Astrocyte (in vitro differentiated cells and primary cell): Measurements from ENCODE around the gene SDK1. TPM values are rescaled to one million over a fixed set of nuclear protein-coding genes. Genes with fewer than 3 reads are reported as not detected.

Experiments
- DNase-seq: peaks from one replicate; pipeline ENCODE4 v3.0.0-alpha.2; 2010; ENCODE audit warnings: low read depth
- FAIRE-seq: peaks from 2 replicates; lab custom pipeline; 2011; peaks lifted over from hg19 to GRCh38; lab: Jason Lieb, UNC
- H2AFZ ChIP-seq: 2 replicates; pipeline ENCODE4 v1.6.0; 2012; ENCODE audit warnings: low read depth, low read length, inconsistent platforms
- H3K27ac ChIP-seq: 2 replicates; pipeline ENCODE4 v1.5.1; 2011; ENCODE audit warnings: low read depth, low read length, inconsistent platforms
- H3K27me3 ChIP-seq: 2 replicates; pipeline ENCODE4 v1.6.0; 2011; ENCODE audit warnings: low read length, inconsistent platforms; ENCODE audit not compliant: insufficient read depth
- H3K36me3 ChIP-seq: 2 replicates; pipeline ENCODE4 v1.5.1; 2011; ENCODE audit warnings: low read length, inconsistent platforms; ENCODE audit not compliant: insufficient read depth
- H3K4me1 ChIP-seq: 2 replicates; pipeline ENCODE4 v1.5.1; 2011; ENCODE audit warnings: low read length, inconsistent platforms; ENCODE audit not compliant: insufficient read depth
- H3K4me2 ChIP-seq: 2 replicates; pipeline ENCODE4 v1.6.0; 2012; ENCODE audit warnings: low read length, inconsistent platforms
- H3K4me3 ChIP-seq: 2 replicates; pipeline ENCODE4 v1.5.1; 2011; ENCODE audit warnings: low read depth, mild to moderate bottlenecking, low read length, inconsistent platforms; ENCODE audit not compliant: insufficient read depth
- H3K79me2 ChIP-seq: 2 replicates; pipeline ENCODE4 v1.6.0; 2012; ENCODE audit warnings: mild to moderate bottlenecking, low read length, inconsistent platforms; ENCODE audit not compliant: insufficient read depth
- H3K9ac ChIP-seq: 2 replicates; pipeline ENCODE4 v1.6.0; 2012; ENCODE audit warnings: mild to moderate bottlenecking, low read length, inconsistent platforms
- H3K9me3 ChIP-seq: 2 replicates; pipeline ENCODE4 v1.5.1; 2012; ENCODE audit warnings: low read depth, mild to moderate bottlenecking, low read length, inconsistent platforms; ENCODE audit not compliant: insufficient read depth
- H4K20me1 ChIP-seq: 2 replicates; pipeline ENCODE4 v1.6.0; 2012; ENCODE audit warnings: low read length, inconsistent platforms; ENCODE audit not compliant: insufficient read depth
- H3K27ac Mint-ChIP-seq: one replicate; pipeline ENCODE4 v1.8.0; 2021; ENCODE audit warnings: mild to moderate bottlenecking, mixed read lengths; ENCODE audit not compliant: unreplicated experiment
- H3K27me3 Mint-ChIP-seq: one replicate; pipeline ENCODE4 v1.8.0; 2021; ENCODE audit warnings: low read depth, mixed read lengths; ENCODE audit not compliant: unreplicated experiment
- H3K36me3 Mint-ChIP-seq: one replicate; pipeline ENCODE4 v1.8.0; 2021; ENCODE audit warnings: low read depth, mixed read lengths; ENCODE audit not compliant: unreplicated experiment
- H3K4me1 Mint-ChIP-seq: one replicate; pipeline ENCODE4 v1.8.0; 2021; ENCODE audit warnings: low read depth, mixed read lengths; ENCODE audit not compliant: unreplicated experiment
- H3K4me3 Mint-ChIP-seq: one replicate; pipeline ENCODE4 v1.8.0; 2021; ENCODE audit warnings: mild to moderate bottlenecking, moderate library complexity, mixed read lengths; ENCODE audit not compliant: unreplicated experiment
- H3K9me3 Mint-ChIP-seq: one replicate; pipeline ENCODE4 v1.8.0; 2021; ENCODE audit warnings: mild to moderate bottlenecking, mixed read lengths; ENCODE audit not compliant: unreplicated experiment
- CTCF ChIP-seq: IDR thresholded peaks from 2 replicates; pipeline ENCODE4 v1.5.1; 2011; ENCODE audit warnings: low read depth, mild to moderate bottlenecking, inconsistent platforms, low read length, moderate library complexity; ENCODE audit not compliant: insufficient read depth
- EZH2 ChIP-seq: IDR thresholded peaks from 2 replicates; pipeline ENCODE4 v1.6.1; 2012; ENCODE audit warnings: mild to moderate bottlenecking, low read length, inconsistent platforms; ENCODE audit not compliant: insufficient read depth
- total RNA-seq: library from RNA; stranded (reverse); gene quantifications from 2 replicates; pipeline ENCODE4 v1.2.1, GENCODE V29; 2021

The SDK1 gene
- total RNA-seq, 1 donor from 2014 or later = 4.2 TPM

DNA sequence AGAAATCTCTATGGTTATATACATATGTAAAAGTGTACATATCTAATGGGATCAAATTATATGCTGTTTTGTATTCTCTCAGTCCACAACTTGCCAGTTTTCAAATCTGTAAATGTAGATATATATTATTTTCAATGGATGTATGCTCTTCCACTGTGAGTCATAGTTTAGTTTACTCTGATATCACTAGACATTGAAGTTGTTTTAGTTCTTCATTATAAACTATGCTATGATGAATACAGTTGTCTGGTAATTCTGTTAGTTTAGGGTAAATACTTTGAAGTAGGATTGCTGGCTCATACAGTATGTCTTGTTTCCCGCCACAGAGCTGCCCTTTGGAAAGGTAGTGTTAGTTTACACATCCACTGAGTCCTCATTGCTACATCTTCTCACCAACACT is 25.2 kb downstream of the SDK1 start:
- DNase-seq (no peak), FAIRE-seq (no peak)
- Histone ChIP-seq H3K79me2 (no peaks in the 10 kb centered on the region), H3K4me2 (no peak overlapping the region), H3K36me3 (no peaks in the 10 kb centered on the region), H3K4me1 (no peaks in the 10 kb centered on the region), H3K27me3 (no peaks in the 10 kb centered on the region), H3K4me3 (no peak overlapping the region), H3K9me3 (no peaks in the 10 kb centered on the region), H4K20me1 (no peaks in the 10 kb centered on the region), H3K9ac (no peak overlapping the region), H3K27ac (no peak overlapping the region), H2AFZ (no peak overlapping the region)
- H3K27me3 Mint-ChIP-seq = no peaks in the 10 kb centered on the region
- H3K36me3 Mint-ChIP-seq = no peaks in the 10 kb centered on the region
- no peak overlapping the region for H3K4me3 Mint-ChIP-seq
- TF ChIP-seq CTCF = no peak
- TF ChIP-seq EZH2 = no peak
- peaks cover 5% of the 10 kb centered on the region for H3K9me3 Mint-ChIP-seq
- no peak overlapping the region for H3K27ac Mint-ChIP-seq
- no peaks in the 10 kb centered on the region for H3K4me1 Mint-ChIP-seq

GRCh38 chr7:3327099-3327498 is 26.0 kb downstream of the SDK1 start:
- Histone ChIP-seq H2AFZ (no peak overlapping the region), H3K36me3 (no peaks in the 10 kb centered on the region), H3K27me3 (no peaks in the 10 kb centered on the region), H3K79me2 (no peaks in the 10 kb centered on the region), H3K4me2 (no peak overlapping the region), H3K4me1 (no peaks in the 10 kb centered on the region), H3K4me3 (no peak overlapping the region), H3K9me3 (no peaks in the 10 kb centered on the region), H3K9ac (no peak overlapping the region), H4K20me1 (no peaks in the 10 kb centered on the region), H3K27ac (no peak overlapping the region)
- Mint-ChIP-seq H3K36me3 (no peaks in the 10 kb centered on the region), H3K9me3 (peaks cover 5% of the 10 kb centered on the region), H3K27ac (no peak overlapping the region), H3K4me3 (no peak overlapping the region), H3K4me1 (no peaks in the 10 kb centered on the region), H3K27me3 (no peaks in the 10 kb centered on the region)
- no peak for FAIRE-seq
- TF ChIP-seq EZH2 = no peak
- no peak for TF ChIP-seq CTCF
- no peak for DNase-seq

GRCh38 chr7:3327655-3328054 is 26.6 kb downstream of the SDK1 start:
- FAIRE-seq = no peak
- no peak for TF ChIP-seq CTCF
- TF ChIP-seq EZH2 = no peak

More at GRCh38 chr7:3327655-3328054, 26.6 kb downstream of the SDK1 start:
- Histone ChIP-seq H3K27me3 (no peaks in the 10 kb centered on the region), H3K36me3 (no peaks in the 10 kb centered on the region), H3K79me2 (no peaks in the 10 kb centered on the region), H4K20me1 (no peaks in the 10 kb centered on the region), H3K4me1 (no peaks in the 10 kb centered on the region), H3K9me3 (no peaks in the 10 kb centered on the region), H3K4me3 (no peak overlapping the region), H2AFZ (no peak overlapping the region), H3K27ac (no peak overlapping the region), H3K9ac (no peak overlapping the region), H3K4me2 (no peak overlapping the region)
- Mint-ChIP-seq H3K4me1 (no peaks in the 10 kb centered on the region), H3K27me3 (no peaks in the 10 kb centered on the region), H3K27ac (no peak overlapping the region), H3K9me3 (peaks cover 5% of the 10 kb centered on the region), H3K36me3 (no peaks in the 10 kb centered on the region), H3K4me3 (no peak overlapping the region)
- DNase-seq = no peak
